Vagina (tissue), 2 donors: ENCODE data around the gene FIZ1. TPM values are rescaled to one million over a fixed set of nuclear protein-coding genes. Genes with fewer than 3 reads are reported as not detected.

ENCODE experiments used
- DNase-seq, 2 donors: peaks; one replicate each; pipeline ENCODE4 v3.0.0-alpha.2; 2017; ENCODE audit errors: extremely low spot score in 2 of 2
- H3K27ac ChIP-seq: fragments of 200-600 bp; sonication (generic); one replicate; pipeline ENCODE4 v1.5.1; 2019
- H3K27me3 ChIP-seq: fragments of 200-600 bp; sonication (generic); one replicate; pipeline ENCODE4 v1.5.1; 2019
- H3K36me3 ChIP-seq, 2 donors: fragments of 200-600 bp; sonication (generic); one replicate each; pipeline ENCODE4 v1.5.1; 2017 to 2019
- H3K4me1 ChIP-seq: fragments of 200-600 bp; sonication (generic); one replicate; pipeline ENCODE4 v1.5.1; 2019
- H3K4me3 ChIP-seq, 2 donors: fragments of 200-600 bp; sonication (generic); 1 replicate in 1 of 2; 2 replicates in 1 of 2; pipeline ENCODE4 v1.5.1; 2016 to 2019
- H3K9me3 ChIP-seq: fragments of 200-600 bp; sonication (generic); one replicate; pipeline ENCODE4 v1.5.1; 2019
- POLR2A ChIP-seq, 2 donors: fragments of 450-650 bp; IDR thresholded peaks; one replicate each; pipeline ENCODE4 v1.6.1; 2017; ENCODE audit warnings: antibody characterized with exemption in 2 of 2, mild to moderate bottlenecking in 2 of 2, moderate library complexity in 2 of 2
- POLR2AphosphoS5 ChIP-seq, 2 donors: sonication (generic); formaldehyde crosslinking; IDR thresholded peaks; one replicate each; pipeline ENCODE4 v1.9.0; 2017; ENCODE audit warnings: antibody characterized with exemption in 2 of 2, mild to moderate bottlenecking in 2 of 2, low read depth in 1 of 2; ENCODE audit not compliant: insufficient read depth in 1 of 2
- intact Hi-C: fragments of 100-400 bp; cut with DNase I; formaldehyde crosslinking; loops from one replicate; pipeline ENCODE4 v1.15.1; 2023
- total RNA-seq: library from RNA; depleted of rRNA; stranded (reverse); fragments of >200 nt; gene quantifications from one replicate; pipeline ENCODE4 v1.2.3, GENCODE V29; 2016
- TF ChIP-seq, protein P1 (sequence below), 3 experiments: fragments of 450-650 bp in 2 of 3; fragments of 200-600 bp in 1 of 3; sonication (generic) in 1 of 3; IDR thresholded peaks; one replicate each; pipeline ENCODE4 v1.5.1; 2017 to 2019; ENCODE audit warnings: antibody characterized with exemption in 3 of 3, mild to moderate bottlenecking in 2 of 3, moderate library complexity in 2 of 3

Gene FIZ1
- total RNA-seq, 1 donor from 2014 or later, result 5.4 TPM

DNA sequence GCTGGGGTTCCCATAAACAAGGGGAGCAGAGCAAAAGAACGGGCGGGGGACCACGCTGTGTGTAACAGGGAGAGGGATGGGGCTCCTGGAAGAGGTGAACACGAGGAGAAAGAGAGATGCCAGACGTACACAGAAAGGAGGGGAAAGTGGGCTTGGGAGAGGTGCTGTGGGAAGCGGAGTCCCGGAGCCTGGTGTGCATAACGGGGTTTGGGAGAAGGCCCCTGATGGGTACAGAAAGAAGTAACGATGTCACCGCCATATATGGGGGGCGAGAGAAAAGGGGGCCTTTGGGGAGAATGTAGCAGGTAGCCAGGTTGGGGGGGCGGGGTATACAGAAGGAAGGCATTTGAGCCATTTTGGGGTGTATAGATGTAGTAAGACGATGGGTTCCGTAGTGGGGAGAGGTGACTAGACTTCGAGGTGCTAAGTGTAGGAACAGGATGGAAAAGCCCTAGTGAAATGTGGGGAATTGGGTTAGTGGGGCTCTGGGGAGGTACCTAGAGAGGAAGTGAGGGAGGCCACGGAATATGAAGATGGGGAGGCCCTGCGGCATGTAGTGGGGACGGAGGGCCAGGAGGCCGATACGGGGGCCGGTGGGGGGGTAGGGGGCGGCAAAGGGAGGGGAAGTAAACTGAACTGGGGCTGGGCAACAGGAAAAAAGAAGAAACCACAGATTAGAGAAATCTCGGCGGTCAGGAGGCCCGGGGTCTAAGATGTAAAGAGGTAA is 42.3 kb upstream of the FIZ1 start:
- Histone ChIP-seq H3K4me1 (peaks cover 66% of the 10 kb centered on the region), H3K27ac (peak overlapping the region; percentile 97), H3K4me3 (peak overlapping the region; percentile 57 to 83), H3K36me3 (peaks cover 0 to 11% of the 10 kb centered on the region in 2 donors), H3K9me3 (no peaks in the 10 kb centered on the region), H3K27me3 (no peaks in the 10 kb centered on the region)
- intact Hi-C loops, result no loop called here
- TF ChIP-seq POLR2A (IDR thresholded peaks at IDR 0.05), result no peak
- TF ChIP-seq, protein P1, sequence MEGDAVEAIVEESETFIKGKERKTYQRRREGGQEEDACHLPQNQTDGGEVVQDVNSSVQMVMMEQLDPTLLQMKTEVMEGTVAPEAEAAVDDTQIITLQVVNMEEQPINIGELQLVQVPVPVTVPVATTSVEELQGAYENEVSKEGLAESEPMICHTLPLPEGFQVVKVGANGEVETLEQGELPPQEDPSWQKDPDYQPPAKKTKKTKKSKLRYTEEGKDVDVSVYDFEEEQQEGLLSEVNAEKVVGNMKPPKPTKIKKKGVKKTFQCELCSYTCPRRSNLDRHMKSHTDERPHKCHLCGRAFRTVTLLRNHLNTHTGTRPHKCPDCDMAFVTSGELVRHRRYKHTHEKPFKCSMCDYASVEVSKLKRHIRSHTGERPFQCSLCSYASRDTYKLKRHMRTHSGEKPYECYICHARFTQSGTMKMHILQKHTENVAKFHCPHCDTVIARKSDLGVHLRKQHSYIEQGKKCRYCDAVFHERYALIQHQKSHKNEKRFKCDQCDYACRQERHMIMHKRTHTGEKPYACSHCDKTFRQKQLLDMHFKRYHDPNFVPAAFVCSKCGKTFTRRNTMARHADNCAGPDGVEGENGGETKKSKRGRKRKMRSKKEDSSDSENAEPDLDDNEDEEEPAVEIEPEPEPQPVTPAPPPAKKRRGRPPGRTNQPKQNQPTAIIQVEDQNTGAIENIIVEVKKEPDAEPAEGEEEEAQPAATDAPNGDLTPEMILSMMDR (IDR thresholded peaks at IDR 0.05), result no peak
- no peak for TF ChIP-seq POLR2AphosphoS5 (IDR thresholded peaks at IDR 0.05; ENCODE audit: insufficient read depth in 1 of 2, low read depth in 1 of 2)
- DNase-seq, result no peak

GRCh38 chr19:55640577-55641425 is 41.5 kb upstream of the FIZ1 start, which contains the start of gene ZNF580:
TSS of gene ZNF580 (plus strand) at chr19:55641002. CDS start at chr19:55642509, 1,507 bp downstream.
- TF ChIP-seq, protein P1 (IDR thresholded peaks at IDR 0.05), result peak in 1 of 3 experiments; percentile 11
- TF ChIP-seq POLR2A (IDR thresholded peaks at IDR 0.05) (no peak), POLR2AphosphoS5 (IDR thresholded peaks at IDR 0.05; ENCODE audit: insufficient read depth in 1 of 2, low read depth in 1 of 2) (peak in 1 of 2 donors; percentile 63)
- no peaks in the 10 kb centered on the region for H3K9me3 ChIP-seq
- intact Hi-C loops, result no loop called here
- H3K36me3 ChIP-seq, result peaks cover 0 to 10% of the 10 kb centered on the region in 2 donors
- no peak for DNase-seq
- peaks cover 74% of the 10 kb centered on the region for H3K4me1 ChIP-seq
- peak within 1 kb of the TSS; percentile 97 for H3K27ac ChIP-seq
- no peaks in the 10 kb centered on the region for H3K27me3 ChIP-seq
- peak within 1 kb of the TSS; percentile 57 to 83 for H3K4me3 ChIP-seq

DNA sequence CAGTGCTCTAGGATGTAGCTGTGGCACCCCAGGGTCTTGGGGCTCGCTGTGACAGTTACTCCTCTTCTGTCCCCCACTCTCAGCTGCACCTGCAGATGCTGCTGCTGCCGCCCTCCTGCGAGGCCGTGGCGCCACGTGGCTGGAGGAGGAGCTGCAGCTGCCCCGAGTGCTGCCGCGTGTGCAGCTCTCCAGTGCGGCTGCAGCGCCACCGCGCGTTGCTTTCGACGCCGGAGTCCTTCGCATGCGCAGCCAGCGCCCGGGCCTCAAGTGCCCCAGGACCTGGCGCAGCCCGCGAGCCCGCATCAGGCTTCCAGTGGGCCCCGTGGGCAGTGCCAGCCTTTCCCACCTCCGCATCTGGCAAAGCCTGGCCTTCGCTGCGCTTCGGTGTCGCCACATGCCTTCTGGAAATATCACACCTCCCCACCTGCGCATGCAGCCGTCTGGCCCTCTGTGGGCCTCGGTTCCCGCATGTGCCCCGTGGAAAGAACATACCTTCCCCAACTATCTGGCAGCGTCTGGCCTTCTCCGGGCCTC is 40.8 kb upstream of the FIZ1 start:
- TF ChIP-seq POLR2AphosphoS5 (IDR thresholded peaks at IDR 0.05; ENCODE audit: insufficient read depth in 1 of 2, low read depth in 1 of 2), result peak in 1 of 2 donors; percentile 73
- no peak for TF ChIP-seq POLR2A (IDR thresholded peaks at IDR 0.05)
- TF ChIP-seq, protein P1 (IDR thresholded peaks at IDR 0.05), result peak in 1 of 3 experiments; percentile 16
- Histone ChIP-seq H3K27ac (peak overlapping the region; percentile 97), H3K36me3 (peaks cover 0 to 3% of the 10 kb centered on the region in 2 donors), H3K9me3 (no peaks in the 10 kb centered on the region), H3K4me3 (peak overlapping the region; percentile 57 to 83), H3K27me3 (no peaks in the 10 kb centered on the region), H3K4me1 (peaks cover 80% of the 10 kb centered on the region)
- intact Hi-C loops, result no loop called here
- no peak for DNase-seq

DNA sequence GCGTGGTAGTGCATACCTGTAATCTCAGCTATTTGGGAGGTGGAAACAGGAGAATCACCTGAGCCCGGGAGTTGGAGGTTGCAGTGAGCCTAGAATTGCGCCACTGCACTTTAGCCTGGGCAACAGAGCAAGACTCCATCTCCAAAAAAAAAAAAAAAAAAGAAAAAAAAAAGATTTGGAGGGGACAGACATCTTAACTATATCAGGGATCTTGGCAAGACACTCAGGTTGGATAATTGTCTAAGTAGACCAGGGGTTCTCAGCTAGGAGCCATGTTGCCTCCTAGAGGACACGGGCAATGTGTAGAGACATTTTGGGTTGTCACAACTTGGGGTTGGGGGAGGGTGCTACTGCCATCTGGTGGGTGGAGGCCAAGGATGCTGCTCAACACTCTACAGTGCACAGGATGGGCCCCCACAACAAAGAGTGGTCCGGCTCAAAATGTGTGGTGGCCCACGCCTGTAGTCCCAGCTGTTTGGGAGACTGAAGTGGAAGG is 39.6 kb upstream of the FIZ1 start:
- TF ChIP-seq, protein P1 (IDR thresholded peaks at IDR 0.05), result no peak
- Histone ChIP-seq H3K4me1 (peaks cover 74% of the 10 kb centered on the region), H3K27me3 (no peaks in the 10 kb centered on the region), H3K4me3 (no peak overlapping the region), H3K36me3 (no peaks in the 10 kb centered on the region), H3K9me3 (no peaks in the 10 kb centered on the region), H3K27ac (no peak overlapping the region)
- DNase-seq, result no peak
- intact Hi-C loops, result no loop called here
